ENCODE results near the gene DENND5A.
"Not testable (repeated sequence)": the region's sequence is repeated elsewhere in the genome, so short reads cannot be mapped to it uniquely, and the experiment has no call there.

The DENND5A gene

GRCh38 chr11:9210922-9211320 lies 54.2 kb downstream of the DENND5A start:
- no peak for DNase-seq (ENCODE audit: low read depth)

- no peak for DNase-seq (ENCODE audit: low read depth)
These were observed 54.8 kb downstream of the DENND5A start for GRCh38 chr11:9210224-9210921.

- not testable (repeated sequence) for DNase-seq (ENCODE audit: low read depth)
These were observed 55.5 kb downstream of the DENND5A start for GRCh38 chr11:9209604-9210003.

- DNase-seq (ENCODE audit: low read depth), result no peak
These were observed 56.2 kb downstream of the DENND5A start for GRCh38 chr11:9208726-9209501.

GRCh38 chr11:9207229-9207628 lies 57.9 kb downstream of the DENND5A start:
- no peak for DNase-seq (ENCODE audit: low read depth)

- no peak for DNase-seq (ENCODE audit: low read depth)
These were observed 58.7 kb downstream of the DENND5A start for GRCh38 chr11:9206496-9206895.

GRCh38 chr11:9203691-9204311 lies 61.3 kb downstream of the DENND5A start:
- no peak for DNase-seq (ENCODE audit: low read depth)

- DNase-seq (ENCODE audit: low read depth), result no peak
These were observed 63.6 kb downstream of the DENND5A start for GRCh38 chr11:9201372-9202162.

GRCh38 chr11:9200471-9200870 lies 64.7 kb downstream of the DENND5A start:
- no peak for DNase-seq (ENCODE audit: low read depth)

GRCh38 chr11:9193316-9193715 lies 71.8 kb downstream of the DENND5A start:
- DNase-seq (ENCODE audit: low read depth), result no peak

- DNase-seq (ENCODE audit: low read depth), result no peak
These were observed 72.6 kb downstream of the DENND5A start for GRCh38 chr11:9192561-9192960.

GRCh38 chr11:9190326-9191016 lies 74.7 kb downstream of the DENND5A start:
- not testable (repeated sequence) for DNase-seq (ENCODE audit: low read depth)

- not testable (repeated sequence) for DNase-seq (ENCODE audit: low read depth)
These were observed 76.3 kb downstream of the DENND5A start for GRCh38 chr11:9188860-9189259.

- no peak for DNase-seq (ENCODE audit: low read depth)
These were observed 77.5 kb downstream of the DENND5A start for GRCh38 chr11:9187616-9188015.

GRCh38 chr11:9184516-9184915 lies 80.6 kb downstream of the DENND5A start:
- DNase-seq (ENCODE audit: low read depth), result no peak

GRCh38 chr11:9182180-9182871 lies 82.8 kb downstream of the DENND5A start:
- DNase-seq (ENCODE audit: low read depth), result no peak

- DNase-seq (ENCODE audit: low read depth), result no peak
These were observed 84.4 kb downstream of the DENND5A start for GRCh38 chr11:9180784-9181183.

- no peak for DNase-seq (ENCODE audit: low read depth)
These were observed 86.0 kb downstream of the DENND5A start for GRCh38 chr11:9179141-9179540.

- no peak for DNase-seq (ENCODE audit: low read depth)
These were observed 86.4 kb downstream of the DENND5A start for GRCh38 chr11:9178716-9179115.

- no peak for DNase-seq (ENCODE audit: low read depth)
These were observed 87.6 kb downstream of the DENND5A start for GRCh38 chr11:9177438-9178091.

All from T-helper 22 cell (primary cell).